Activated naive CD4-positive, alpha-beta T cell treated with anti-CD3 and anti-CD28 coated beads, Interleukin-2, amount 50 U/mL, for 24 hours (primary cell): ENCODE data around the gene SHISA4.
"Not testable (repeated sequence)": the region's sequence is repeated elsewhere in the genome, so short reads cannot be mapped to it uniquely, and the experiment has no call there.

ENCODE experiments used
- H3K27ac Mint-ChIP-seq: one replicate; pipeline ENCODE4 v1.8.0; 2021; ENCODE audit warnings: mild to moderate bottlenecking, mixed read lengths
- H3K27me3 Mint-ChIP-seq: one replicate; pipeline ENCODE4 v1.8.0; 2021; ENCODE audit warnings: mixed read lengths
- H3K36me3 Mint-ChIP-seq: one replicate; pipeline ENCODE4 v1.8.0; 2021; ENCODE audit warnings: mixed read lengths
- H3K4me1 Mint-ChIP-seq: one replicate; pipeline ENCODE4 v1.8.0; 2021; ENCODE audit warnings: mixed read lengths
- H3K4me3 Mint-ChIP-seq: one replicate; pipeline ENCODE4 v1.8.0; 2021; ENCODE audit warnings: mild to moderate bottlenecking, mixed read lengths
- H3K9me3 Mint-ChIP-seq: one replicate; pipeline ENCODE4 v1.8.0; 2021; ENCODE audit warnings: mixed read lengths

Gene SHISA4, protein sequence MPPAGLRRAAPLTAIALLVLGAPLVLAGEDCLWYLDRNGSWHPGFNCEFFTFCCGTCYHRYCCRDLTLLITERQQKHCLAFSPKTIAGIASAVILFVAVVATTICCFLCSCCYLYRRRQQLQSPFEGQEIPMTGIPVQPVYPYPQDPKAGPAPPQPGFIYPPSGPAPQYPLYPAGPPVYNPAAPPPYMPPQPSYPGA

GRCh38 chr1:201888282-201889089, at the start of gene SHISA4:
Gene SHISA4, plus strand, starts transcription at chr1:201888898. Its CDS starts 97 bp downstream, at chr1:201888995.
- Mint-ChIP-seq H3K4me3 (peak within 1 kb of the TSS; percentile 79), H3K27ac (no peak within 1 kb of the TSS), H3K36me3 (no peaks in the 10 kb centered on the region), H3K4me1 (peaks cover 13% of the 10 kb centered on the region), H3K27me3 (peaks cover 16% of the 10 kb centered on the region), H3K9me3 (no peaks in the 10 kb centered on the region)

DNA sequence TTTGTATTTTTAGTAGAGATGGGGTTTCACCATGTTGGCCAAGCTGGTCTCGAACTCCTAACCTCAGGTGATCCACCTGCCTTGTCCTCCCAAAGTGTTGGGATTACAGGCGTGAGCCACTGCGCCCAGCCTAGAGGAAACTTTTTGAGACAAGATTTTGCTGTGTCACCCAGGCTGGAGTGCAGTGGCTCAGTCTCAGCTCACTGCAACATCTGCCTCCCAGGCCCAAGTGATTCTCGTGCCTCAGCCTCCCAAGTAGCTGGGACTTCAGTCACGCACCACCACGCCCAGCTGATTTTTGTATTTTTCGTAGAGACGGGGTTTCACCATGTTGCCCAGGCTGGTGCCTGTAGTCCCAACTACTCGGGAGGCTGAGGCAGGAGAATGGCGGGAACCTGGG, 49.6 kb upstream of the SHISA4 start:
- H3K9me3 Mint-ChIP-seq, H3K4me3 Mint-ChIP-seq, H3K27ac Mint-ChIP-seq, H3K27me3 Mint-ChIP-seq, H3K36me3 Mint-ChIP-seq: not testable (repeated sequence)
- H3K4me1 Mint-ChIP-seq: peaks cover 70% of the 10 kb centered on the region

DNA sequence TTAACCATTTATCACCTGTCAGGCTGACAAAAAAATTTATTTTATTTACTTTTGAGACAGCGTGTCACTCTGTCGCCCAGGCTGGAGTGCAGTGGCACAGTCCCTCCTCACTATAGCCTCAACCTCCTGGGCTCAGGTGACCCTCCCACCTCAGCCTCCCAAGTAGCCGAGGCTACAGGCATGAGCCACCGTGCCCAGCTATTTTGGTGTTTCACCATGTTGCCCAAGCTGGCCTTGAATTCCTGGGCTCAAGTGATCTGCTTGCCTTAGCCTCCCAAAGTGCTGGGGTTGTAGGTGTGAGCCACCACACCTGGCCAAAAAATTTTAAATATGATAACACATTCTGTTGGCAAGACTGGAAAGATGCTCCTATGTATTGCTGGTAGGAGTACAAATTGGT, 48.6 kb upstream of the SHISA4 start:
- H3K36me3 Mint-ChIP-seq: peaks cover 3% of the 10 kb centered on the region
- no peak overlapping the region for H3K4me3 Mint-ChIP-seq
- no peaks in the 10 kb centered on the region for H3K9me3 Mint-ChIP-seq
- H3K27ac Mint-ChIP-seq: no peak overlapping the region
- peaks cover 66% of the 10 kb centered on the region for H3K4me1 Mint-ChIP-seq
- no peaks in the 10 kb centered on the region for H3K27me3 Mint-ChIP-seq

DNA sequence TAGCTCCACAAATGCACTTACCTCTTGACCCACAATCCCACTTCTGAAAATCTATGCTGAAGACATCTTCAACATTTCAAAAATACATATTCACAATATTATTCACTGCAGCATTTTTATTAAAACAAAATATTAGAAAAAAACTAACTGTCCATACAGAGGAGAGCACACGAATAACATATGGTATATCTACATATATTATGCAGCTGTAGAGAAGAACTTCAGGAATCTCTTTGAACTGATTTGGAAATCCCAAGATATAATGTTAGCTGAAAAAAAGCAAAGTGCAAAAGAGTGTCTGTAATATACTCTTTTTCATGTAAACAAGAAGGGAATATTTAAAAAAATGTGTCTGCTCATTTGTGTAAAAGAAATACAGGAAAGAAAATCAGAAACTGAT, 48.2 kb upstream of the SHISA4 start:
- H3K27me3 Mint-ChIP-seq: no peaks in the 10 kb centered on the region
- peaks cover 62% of the 10 kb centered on the region for H3K4me1 Mint-ChIP-seq
- H3K4me3 Mint-ChIP-seq: no peak overlapping the region
- H3K36me3 Mint-ChIP-seq: peaks cover 3% of the 10 kb centered on the region
- no peak overlapping the region for H3K27ac Mint-ChIP-seq
- H3K9me3 Mint-ChIP-seq: no peaks in the 10 kb centered on the region

GRCh38 chr1:201841265-201841912, 47.3 kb upstream of the SHISA4 start:
- Mint-ChIP-seq H3K27ac (no peak overlapping the region), H3K4me3 (no peak overlapping the region), H3K27me3 (no peaks in the 10 kb centered on the region), H3K4me1 (peaks cover 62% of the 10 kb centered on the region), H3K36me3 (peaks cover 3% of the 10 kb centered on the region), H3K9me3 (no peaks in the 10 kb centered on the region)

GRCh38 chr1:201842472-201843027, 46.1 kb upstream of the SHISA4 start:
- no peaks in the 10 kb centered on the region for H3K9me3 Mint-ChIP-seq
- peaks cover 58% of the 10 kb centered on the region for H3K4me1 Mint-ChIP-seq
- no peak overlapping the region for H3K4me3 Mint-ChIP-seq
- H3K36me3 Mint-ChIP-seq: peaks cover 3% of the 10 kb centered on the region
- H3K27ac Mint-ChIP-seq: no peak overlapping the region
- H3K27me3 Mint-ChIP-seq: no peaks in the 10 kb centered on the region

DNA sequence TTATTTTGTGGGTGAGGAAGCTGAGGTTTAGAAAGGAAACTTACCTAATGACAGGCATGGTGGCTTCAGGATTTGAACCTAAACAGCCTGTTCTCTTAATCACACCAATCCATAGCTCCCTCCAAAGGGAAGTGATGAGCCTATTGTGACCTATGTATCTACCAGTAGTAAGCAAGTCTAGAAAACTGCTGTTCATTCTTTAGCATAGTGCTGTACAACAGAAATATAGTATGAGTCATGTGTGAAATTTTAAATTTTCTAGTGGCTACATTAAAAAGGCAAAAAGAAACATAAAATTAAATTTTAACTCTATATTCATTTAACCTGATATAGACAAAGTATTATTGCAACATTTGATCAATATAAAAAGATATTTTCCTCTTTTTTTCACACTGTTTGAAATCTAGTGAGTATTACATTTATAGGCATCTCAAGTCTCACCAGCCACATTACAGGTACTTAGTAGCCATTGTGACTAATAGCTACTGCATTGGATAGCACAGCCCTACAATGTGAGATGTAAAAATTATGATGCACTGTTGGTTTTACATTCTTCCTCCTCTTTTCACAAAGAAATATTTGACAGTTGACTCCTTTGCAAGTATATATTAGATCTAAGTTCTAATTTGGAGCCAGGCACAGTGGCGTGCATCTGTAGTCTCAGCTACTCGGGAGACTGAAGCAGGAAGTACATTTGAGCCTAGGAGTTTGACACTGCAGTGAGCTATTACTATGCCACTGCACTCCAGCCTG, 43.2 kb upstream of the SHISA4 start:
- H3K27me3 Mint-ChIP-seq: no peaks in the 10 kb centered on the region

GRCh38 chr1:201847150-201847549, 41.5 kb upstream of the SHISA4 start:
- Mint-ChIP-seq H3K27me3 (no peaks in the 10 kb centered on the region), H3K9me3 (no peaks in the 10 kb centered on the region), H3K4me3 (no peak overlapping the region), H3K36me3 (peaks cover 14% of the 10 kb centered on the region), H3K4me1 (peaks cover 32% of the 10 kb centered on the region), H3K27ac (no peak overlapping the region)

More for the DNA sequence above, 43.2 kb upstream of the SHISA4 start:
- peak overlapping the region; percentile 43 for H3K27ac Mint-ChIP-seq
- H3K4me3 Mint-ChIP-seq: no peak overlapping the region
- peaks cover 49% of the 10 kb centered on the region for H3K4me1 Mint-ChIP-seq
- H3K36me3 Mint-ChIP-seq: peaks cover 9% of the 10 kb centered on the region
- no peaks in the 10 kb centered on the region for H3K9me3 Mint-ChIP-seq

DNA sequence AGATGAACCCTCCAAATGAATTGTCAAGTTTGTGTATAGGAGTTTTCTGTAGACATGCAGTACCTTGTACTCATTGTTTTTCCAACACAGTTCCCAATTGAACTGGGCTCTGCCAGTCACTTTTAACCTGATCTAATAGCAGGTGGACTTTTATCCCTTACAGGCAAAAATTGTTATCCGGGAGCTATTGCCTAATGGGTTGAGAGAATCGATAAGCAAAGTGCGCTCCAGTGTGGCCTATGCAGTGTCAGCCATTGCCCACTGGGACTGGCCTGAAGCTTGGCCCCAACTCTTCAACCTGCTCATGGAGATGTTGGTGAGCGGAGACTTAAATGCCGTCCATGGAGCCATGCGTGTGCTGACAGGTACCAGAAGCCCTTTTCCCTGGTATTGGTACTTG, 40.5 kb upstream of the SHISA4 start:
- Mint-ChIP-seq H3K9me3 (no peaks in the 10 kb centered on the region), H3K27me3 (no peaks in the 10 kb centered on the region), H3K27ac (no peak overlapping the region), H3K4me3 (no peak overlapping the region), H3K36me3 (peaks cover 14% of the 10 kb centered on the region), H3K4me1 (peaks cover 24% of the 10 kb centered on the region)

DNA sequence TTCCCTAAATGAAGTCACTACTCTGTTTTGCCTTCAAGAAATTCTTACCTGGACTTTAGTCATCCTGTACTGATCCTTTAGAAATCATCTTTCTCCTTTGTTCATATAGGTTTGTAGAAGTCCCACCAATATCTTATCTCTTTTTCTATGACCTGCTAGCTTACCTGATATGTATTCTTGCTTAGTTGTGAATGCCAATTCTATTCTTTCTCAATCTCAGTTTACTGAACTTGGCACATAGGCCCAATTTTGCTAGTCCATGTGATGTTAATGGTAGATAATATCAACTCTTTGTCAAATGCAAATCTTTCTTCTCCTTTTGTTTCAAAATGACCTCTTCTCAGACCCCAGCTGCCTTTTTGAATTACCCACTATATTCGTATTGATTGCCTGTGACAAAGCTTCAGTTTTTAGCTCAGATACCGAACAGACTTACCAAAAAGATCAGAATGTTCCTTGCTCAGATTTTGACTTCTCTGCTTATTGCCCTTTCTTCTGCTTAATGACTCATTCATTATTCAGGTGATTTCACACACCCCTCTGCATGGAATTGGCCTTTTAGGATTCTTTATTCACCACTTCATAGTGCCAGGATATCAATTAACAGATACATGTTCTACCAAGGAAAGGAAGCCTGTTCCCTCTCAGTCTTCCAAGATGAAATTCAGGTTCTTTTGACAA, 39.2 kb upstream of the SHISA4 start:
- H3K4me3 Mint-ChIP-seq: no peak overlapping the region
- H3K27ac Mint-ChIP-seq: no peak overlapping the region
- H3K27me3 Mint-ChIP-seq: no peaks in the 10 kb centered on the region
- peaks cover 15% of the 10 kb centered on the region for H3K36me3 Mint-ChIP-seq
- no peaks in the 10 kb centered on the region for H3K9me3 Mint-ChIP-seq
- peaks cover 18% of the 10 kb centered on the region for H3K4me1 Mint-ChIP-seq

DNA sequence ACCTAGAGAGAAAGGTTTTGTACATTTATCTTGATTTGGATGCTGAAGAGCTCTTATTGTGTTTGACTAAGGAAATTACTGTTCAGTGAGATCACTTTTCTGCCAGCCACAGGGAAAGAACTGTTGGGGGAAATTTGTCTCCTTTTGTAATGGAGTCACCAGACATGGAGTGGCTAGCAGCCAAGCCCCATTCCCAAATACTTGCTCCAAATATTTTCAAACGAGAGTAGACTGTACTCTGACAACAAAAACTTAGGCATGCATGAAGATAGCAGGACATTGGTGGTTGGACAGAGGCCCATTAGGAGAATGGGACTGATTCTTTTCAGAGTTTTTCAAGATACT, 38.7 kb upstream of the SHISA4 start:
- no peaks in the 10 kb centered on the region for H3K27me3 Mint-ChIP-seq
- H3K4me3 Mint-ChIP-seq: no peak overlapping the region
- H3K27ac Mint-ChIP-seq: no peak overlapping the region
- peaks cover 16% of the 10 kb centered on the region for H3K36me3 Mint-ChIP-seq
- peaks cover 16% of the 10 kb centered on the region for H3K4me1 Mint-ChIP-seq
- no peaks in the 10 kb centered on the region for H3K9me3 Mint-ChIP-seq

GRCh38 chr1:201851949-201852348, 36.7 kb upstream of the SHISA4 start:
- peaks cover 11% of the 10 kb centered on the region for H3K4me1 Mint-ChIP-seq
- no peaks in the 10 kb centered on the region for H3K27me3 Mint-ChIP-seq
- H3K27ac Mint-ChIP-seq: peak overlapping the region; percentile 26
- no peak overlapping the region for H3K4me3 Mint-ChIP-seq
- H3K36me3 Mint-ChIP-seq: peaks cover 24% of the 10 kb centered on the region
- H3K9me3 Mint-ChIP-seq: no peaks in the 10 kb centered on the region

GRCh38 chr1:201856722-201857121, 32.0 kb upstream of the SHISA4 start:
- not testable (repeated sequence) for H3K9me3 Mint-ChIP-seq, H3K4me1 Mint-ChIP-seq, H3K27ac Mint-ChIP-seq, H3K27me3 Mint-ChIP-seq, H3K4me3 Mint-ChIP-seq
- H3K36me3 Mint-ChIP-seq: peaks cover 16% of the 10 kb centered on the region

- Mint-ChIP-seq H3K36me3 (peaks cover 14% of the 10 kb centered on the region), H3K4me1 (no peaks in the 10 kb centered on the region), H3K27me3 (no peaks in the 10 kb centered on the region), H3K4me3 (no peak overlapping the region), H3K27ac (no peak overlapping the region), H3K9me3 (no peaks in the 10 kb centered on the region)
Measured at GRCh38 chr1:201859424-201859823, 29.3 kb upstream of the SHISA4 start.

GRCh38 chr1:201861448-201861847, 27.2 kb upstream of the SHISA4 start:
- no peak overlapping the region for H3K4me3 Mint-ChIP-seq
- H3K9me3 Mint-ChIP-seq: no peaks in the 10 kb centered on the region
- no peak overlapping the region for H3K27ac Mint-ChIP-seq
- no peaks in the 10 kb centered on the region for H3K4me1 Mint-ChIP-seq
- H3K36me3 Mint-ChIP-seq: peaks cover 6% of the 10 kb centered on the region
- no peaks in the 10 kb centered on the region for H3K27me3 Mint-ChIP-seq
